Activated naive CD4-positive, alpha-beta T cell treated with anti-CD3 and anti-CD28 coated beads, Interleukin-2, amount 50 U/mL, for 72 hours (primary cell): ENCODE measurements around the gene RS1. TPM values are rescaled to one million over a fixed set of nuclear protein-coding genes. Genes with fewer than 3 reads are reported as not detected.

ENCODE experiments used
- ATAC-seq, 2 donors: fragments of 150-1000 bp; cut with Tn5 transposase; 2 replicates each; pipeline ENCODE4 v1.10.0; 2021; ENCODE audit warnings: mild to moderate bottlenecking in 2 of 2, moderate library complexity in 2 of 2
- DNase-seq, 2 donors: peaks; one replicate each; pipeline ENCODE4 v3.0.0; 2021 to 2022; ENCODE audit warnings: low spot score in 2 of 2
- H3K27ac Mint-ChIP-seq, 2 donors: one replicate each; pipeline ENCODE4 v1.8.0; 2022; ENCODE audit warnings: mild to moderate bottlenecking in 2 of 2, mixed read lengths in 2 of 2
- H3K36me3 Mint-ChIP-seq, 2 donors: one replicate each; pipeline ENCODE4 v1.8.0; 2022; ENCODE audit warnings: mixed read lengths in 2 of 2
- H3K9me3 Mint-ChIP-seq, 2 donors: one replicate each; pipeline ENCODE4 v1.8.0; 2022; ENCODE audit warnings: mixed read lengths in 2 of 2
- total RNA-seq, 2 donors: library from RNA; stranded (reverse); gene quantifications; one replicate each; pipeline ENCODE4 v1.2.3, GENCODE V29; 2022

Gene RS1
- total RNA-seq: not detected

DNA sequence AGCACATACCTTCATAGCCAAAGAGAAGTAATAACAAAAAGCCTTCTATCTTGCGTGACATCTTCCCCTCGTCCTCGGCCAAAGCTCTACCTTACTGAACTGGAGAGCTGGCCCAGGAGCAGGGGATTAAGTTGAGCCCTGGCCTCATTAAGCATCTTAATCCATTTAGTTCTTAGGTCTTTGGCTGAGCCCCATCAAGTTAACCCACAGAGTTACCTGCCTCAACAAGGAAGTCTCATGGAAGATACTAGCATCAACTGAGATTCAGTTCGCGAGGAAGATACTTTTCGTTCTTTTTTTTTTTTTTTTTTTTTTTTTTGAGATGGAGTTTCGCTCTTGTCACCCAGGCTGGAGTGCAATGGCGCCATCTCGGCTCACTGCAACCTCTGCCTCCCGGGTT, at the start of gene RS1:
TSS of gene RS1 (minus strand) at position 101 of the 400 bp plus-strand sequence. CDS start at position 61, 40 bp downstream.
- ATAC-seq (no peak), DNase-seq (no peak)
- no peaks in the 10 kb centered on the region for H3K9me3 Mint-ChIP-seq
- no peaks in the 10 kb centered on the region for H3K36me3 Mint-ChIP-seq
- no peak within 1 kb of the TSS for H3K27ac Mint-ChIP-seq

DNA sequence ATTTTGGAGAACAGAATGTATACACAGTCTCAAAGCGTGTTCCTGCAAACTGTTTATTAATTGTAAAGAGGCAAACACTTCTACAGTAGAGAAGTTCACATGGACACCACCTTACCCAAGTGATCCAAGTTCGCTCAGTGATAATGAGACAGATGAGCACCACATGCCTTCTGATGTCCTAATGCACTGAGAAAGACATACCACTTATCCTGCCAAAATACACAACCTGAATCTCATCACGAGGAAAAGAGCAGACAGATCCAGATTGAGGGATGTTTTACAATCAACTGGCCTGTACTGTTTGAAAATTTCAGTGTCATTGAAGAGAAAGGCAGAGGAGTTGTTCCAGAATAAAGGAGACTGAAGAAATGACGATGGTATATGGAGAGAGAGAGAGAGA, 47.9 kb upstream of the RS1 start:
- Mint-ChIP-seq H3K36me3 (no peaks in the 10 kb centered on the region), H3K9me3 (no peaks in the 10 kb centered on the region), H3K27ac (no peak overlapping the region)
- ATAC-seq: no peak
- no peak for DNase-seq

DNA sequence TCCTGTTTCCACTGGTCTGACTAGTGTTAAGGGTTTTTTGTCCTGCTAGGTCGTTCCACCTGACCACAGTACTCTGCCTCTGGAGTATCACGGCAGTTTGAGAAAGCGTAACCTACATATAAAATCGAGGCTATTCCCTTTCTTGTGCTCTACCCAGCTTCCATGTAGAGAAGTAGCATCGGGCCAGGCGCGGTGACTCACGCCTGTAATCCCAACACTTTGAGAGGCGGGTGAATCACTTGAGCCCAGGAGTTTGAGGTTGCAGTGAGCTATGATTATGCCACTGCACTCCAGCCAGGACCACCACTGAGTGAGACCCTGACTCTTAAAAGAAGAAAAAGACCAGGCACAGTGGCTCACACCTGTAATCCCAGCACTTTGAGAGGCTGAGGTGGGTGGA, 43.0 kb upstream of the RS1 start:
- ATAC-seq: no peak

DNA sequence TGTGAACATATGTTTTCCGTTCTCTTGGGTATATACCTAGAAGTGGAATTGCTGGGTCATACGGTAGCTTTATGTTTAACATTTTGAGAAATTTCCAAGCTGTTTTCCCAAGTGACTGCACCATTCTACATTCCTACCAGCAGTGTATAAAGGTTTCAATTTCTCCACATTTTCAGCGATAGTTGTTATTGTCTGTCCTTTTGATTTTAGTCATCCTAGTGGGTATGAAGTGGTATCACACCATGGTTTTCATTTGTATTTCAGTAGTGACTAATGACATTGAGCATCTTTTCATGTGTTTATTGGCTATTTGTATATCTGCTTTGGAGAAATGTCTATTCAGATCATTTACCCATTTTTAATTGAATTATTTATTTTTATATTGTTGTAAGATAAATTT, 37.9 kb upstream of the RS1 start:
- Mint-ChIP-seq H3K36me3 (no peaks in the 10 kb centered on the region), H3K9me3 (no peaks in the 10 kb centered on the region), H3K27ac (no peak overlapping the region)
- DNase-seq (no peak), ATAC-seq (peak in 1 of 2 donors; percentile 37)

More for the DNA sequence above, 43.0 kb upstream of the RS1 start:
- no peaks in the 10 kb centered on the region for H3K9me3 Mint-ChIP-seq
- no peaks in the 10 kb centered on the region for H3K36me3 Mint-ChIP-seq
- no peak for DNase-seq
- no peak overlapping the region for H3K27ac Mint-ChIP-seq

DNA sequence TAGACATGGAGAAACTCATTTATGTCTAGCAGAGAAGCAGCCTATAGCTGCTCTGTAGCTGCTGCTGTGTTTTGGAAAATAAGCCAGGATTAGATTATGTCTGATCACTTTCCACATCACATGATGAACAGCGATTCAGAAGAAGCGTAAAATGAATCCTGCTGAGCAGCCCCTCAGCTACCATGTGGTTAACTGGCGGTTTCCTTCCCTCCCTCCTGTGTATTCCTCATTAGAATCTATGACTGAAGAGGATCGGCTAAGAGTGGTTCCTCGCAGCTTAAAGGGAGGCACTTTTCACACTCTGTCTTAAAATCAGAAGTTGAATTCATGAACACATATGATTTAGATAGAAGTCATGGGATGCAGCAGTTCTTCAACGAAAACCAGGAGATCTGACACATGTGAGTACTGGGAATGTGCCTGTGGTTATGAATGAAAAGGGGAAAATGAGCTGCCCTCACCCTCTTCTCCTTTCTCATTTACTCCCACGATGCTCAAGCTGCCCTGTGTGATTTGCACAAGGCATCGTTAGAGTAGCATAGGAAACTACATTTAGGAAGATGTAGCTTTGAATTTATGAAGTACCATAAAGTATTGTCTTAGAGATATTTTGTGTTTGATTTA, 35.6 kb upstream of the RS1 start, which contains the start of gene PPEF1:
TSS of gene PPEF1 (plus strand) at position 220 of the 624 bp plus-strand sequence. CDS start at position 356, 136 bp downstream.
- DNase-seq (no peak), ATAC-seq (no peak)
- no peaks in the 10 kb centered on the region for H3K9me3 Mint-ChIP-seq
- H3K36me3 Mint-ChIP-seq: no peaks in the 10 kb centered on the region
- H3K27ac Mint-ChIP-seq: no peak within 1 kb of the TSS

DNA sequence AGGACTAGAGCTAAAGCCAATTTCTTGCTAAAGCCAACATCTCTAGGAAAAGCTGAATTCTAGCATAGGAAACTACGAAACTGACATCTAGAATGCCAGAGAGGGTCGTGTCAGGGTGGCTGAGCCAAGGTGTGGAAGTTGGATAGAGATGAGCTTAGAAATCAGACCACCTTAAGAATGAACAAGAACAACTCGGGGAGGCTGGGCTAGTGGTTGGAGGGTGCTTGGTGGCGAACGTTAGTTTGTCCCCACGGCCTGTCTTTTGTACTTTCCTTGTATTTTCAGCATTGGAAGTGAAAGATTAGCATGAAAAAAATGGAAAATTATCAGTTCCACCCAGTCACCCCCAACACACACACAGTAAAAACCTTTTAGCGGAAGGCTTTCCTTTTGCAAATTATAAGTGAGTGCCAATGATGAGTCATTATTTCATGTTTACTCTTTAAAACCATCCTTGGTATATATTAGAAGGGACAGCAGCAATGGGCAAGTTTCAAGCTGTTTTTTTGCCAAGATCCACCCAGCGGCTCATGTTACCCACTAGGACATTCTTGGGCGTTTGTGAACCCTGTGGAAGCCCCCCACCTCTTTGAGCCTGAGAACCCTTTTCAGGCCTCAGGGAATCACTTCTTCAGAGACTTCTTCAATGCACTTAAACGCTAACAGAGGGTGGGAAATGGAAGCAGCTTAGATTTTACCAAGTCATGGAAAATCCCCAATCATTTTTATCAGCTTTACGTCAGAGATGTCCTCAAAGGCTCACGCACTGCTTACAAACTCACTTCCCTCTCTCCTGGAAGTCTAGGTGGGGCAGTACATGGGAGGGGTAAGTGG, 30.7 kb upstream of the RS1 start:
- ATAC-seq: no peak
- no peak for DNase-seq

DNA sequence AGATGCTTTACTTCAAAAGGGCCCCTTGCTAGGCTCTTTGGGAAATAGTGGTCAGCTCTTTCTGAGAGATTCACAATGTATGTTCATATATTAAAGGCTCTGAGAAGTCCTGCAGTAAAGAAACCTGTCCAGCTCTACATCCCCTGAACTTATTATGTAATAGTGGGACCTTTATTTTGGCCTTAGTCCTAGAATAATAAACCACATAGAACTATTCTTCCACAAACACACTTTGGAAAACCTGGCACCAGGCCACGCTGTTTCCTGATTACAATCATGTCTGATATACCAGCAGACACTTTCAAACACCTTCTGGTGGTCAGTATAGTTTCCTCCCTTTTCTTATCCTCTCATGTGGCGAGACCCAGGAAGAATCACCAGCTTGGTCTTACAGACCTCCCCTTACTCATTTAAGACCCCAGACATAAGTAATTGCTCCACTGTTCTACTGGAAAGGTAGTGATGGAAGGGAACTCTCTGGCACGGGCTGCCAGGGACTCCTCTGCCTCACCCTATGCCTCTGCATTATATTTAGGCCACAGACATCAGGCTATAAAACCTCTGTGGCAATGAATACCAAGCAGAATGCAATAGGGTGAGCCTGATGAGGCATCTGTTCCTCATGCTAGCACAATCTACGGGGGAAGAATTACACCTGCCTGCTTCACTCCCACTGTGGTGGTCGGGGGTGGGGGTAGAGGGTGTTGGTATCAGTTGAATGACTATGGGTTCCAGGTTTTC, 29.9 kb upstream of the RS1 start:
- no peaks in the 10 kb centered on the region for H3K36me3 Mint-ChIP-seq
- H3K27ac Mint-ChIP-seq: no peak overlapping the region
- DNase-seq (no peak), ATAC-seq (no peak)
- H3K9me3 Mint-ChIP-seq: no peaks in the 10 kb centered on the region

More for the DNA sequence above, 30.7 kb upstream of the RS1 start:
- Mint-ChIP-seq H3K9me3 (no peaks in the 10 kb centered on the region), H3K36me3 (no peaks in the 10 kb centered on the region), H3K27ac (no peak overlapping the region)

DNA sequence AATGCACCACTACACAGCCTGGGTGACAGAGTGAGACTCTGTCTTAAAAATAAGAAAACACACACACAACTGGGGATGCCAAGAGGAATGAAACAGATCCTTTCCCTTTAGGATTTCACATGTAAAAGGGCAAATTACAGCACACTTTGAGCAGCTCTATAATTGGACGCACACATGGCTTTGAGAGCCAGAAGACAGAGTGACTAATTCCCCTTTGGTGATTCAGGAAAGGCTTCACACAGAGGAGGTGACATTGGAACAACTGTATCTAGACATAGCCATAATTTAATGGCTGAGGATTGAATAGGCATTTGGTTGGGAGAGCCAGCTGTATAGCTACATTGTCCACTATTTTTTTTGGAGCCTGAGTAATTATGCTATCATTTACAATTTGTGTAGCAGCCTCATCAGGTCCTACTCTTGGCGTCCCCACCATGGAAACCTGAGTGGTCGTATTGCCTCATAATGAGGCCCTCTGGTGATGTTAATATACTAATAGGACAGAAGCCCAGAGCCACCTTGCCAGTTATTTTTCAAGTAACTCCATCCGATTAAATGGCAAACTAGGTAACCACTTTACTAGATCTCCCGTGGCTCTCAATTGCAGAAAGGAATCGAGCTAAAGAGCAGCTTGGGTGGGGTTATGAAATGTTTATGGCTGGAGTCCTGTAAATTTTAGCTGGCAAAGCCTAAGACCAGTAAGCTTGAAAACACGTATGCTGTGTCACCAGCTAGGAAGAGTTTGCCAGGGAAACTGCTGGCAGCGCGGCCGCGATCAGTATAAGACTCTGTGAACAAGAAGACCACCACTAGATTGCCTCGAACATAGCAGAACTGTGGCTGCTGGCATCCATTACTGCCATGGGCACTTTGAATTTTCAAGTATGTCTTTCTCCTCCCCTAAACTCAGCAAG, 27.1 kb upstream of the RS1 start:
- ATAC-seq: no peak
- DNase-seq: no peak
- H3K9me3 Mint-ChIP-seq: no peaks in the 10 kb centered on the region

DNA sequence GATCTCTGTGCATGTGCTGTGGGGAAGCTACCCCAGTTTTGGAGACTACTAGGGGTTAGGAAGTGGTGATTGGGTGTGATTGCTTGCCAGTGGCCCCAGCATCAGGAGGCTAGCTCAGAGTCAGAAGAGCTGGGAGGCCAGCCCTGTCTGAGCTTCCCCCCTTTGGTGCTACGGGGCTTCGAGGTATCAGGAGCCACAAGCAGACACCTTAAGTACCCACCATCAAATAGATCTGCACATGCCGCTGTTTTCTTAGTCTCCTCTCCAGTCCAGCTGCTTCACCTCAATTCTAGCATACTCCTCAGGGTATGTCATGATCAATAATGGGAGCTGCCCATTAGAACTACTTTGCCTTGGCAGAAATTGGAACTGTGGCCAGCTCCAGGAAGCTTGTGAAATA, 24.7 kb upstream of the RS1 start:
- no peak for ATAC-seq
- no peaks in the 10 kb centered on the region for H3K9me3 Mint-ChIP-seq
- no peaks in the 10 kb centered on the region for H3K36me3 Mint-ChIP-seq
- H3K27ac Mint-ChIP-seq: no peak overlapping the region
- DNase-seq: no peak

More for the DNA sequence above, 27.1 kb upstream of the RS1 start:
- H3K27ac Mint-ChIP-seq: no peak overlapping the region
- H3K36me3 Mint-ChIP-seq: no peaks in the 10 kb centered on the region

DNA sequence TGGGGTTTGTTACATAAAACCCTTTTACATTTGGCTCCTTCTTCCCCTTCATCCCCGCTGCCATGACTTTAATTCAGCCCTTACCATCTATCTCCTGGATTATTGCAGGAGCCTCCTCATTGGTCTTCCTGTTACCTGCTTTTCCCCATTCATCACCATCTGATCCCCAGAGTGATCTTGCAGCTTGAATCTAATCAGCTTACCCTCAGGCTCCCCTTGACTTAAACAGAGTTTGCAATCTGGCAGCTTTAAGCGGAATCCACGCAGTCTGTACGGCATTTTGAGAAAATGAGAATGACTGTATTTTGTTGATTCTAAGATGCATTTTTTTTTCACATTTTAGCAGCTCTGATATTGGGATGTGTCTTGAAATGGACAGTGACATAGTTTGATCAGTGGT, 20.6 kb upstream of the RS1 start:
- DNase-seq: no peak

DNA sequence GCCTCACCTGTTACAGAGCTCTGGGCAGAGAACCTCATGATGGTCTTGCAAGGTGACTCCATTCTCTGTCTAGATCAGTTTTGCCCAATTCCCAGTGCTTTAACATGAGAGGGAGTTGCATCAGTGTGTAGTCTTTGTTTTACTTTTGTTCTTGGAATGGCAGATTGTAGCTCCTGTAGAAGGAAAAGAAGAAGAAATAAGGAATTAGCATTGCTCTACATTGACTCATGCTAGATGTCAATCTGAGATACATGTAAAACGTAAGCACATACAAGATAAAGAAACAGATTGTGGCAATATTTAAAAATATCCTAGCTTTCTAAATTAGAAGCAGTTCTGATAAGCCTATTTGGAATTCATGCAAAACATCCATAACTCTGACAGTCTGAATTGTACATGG, 19.5 kb upstream of the RS1 start:
- Mint-ChIP-seq H3K36me3 (no peaks in the 10 kb centered on the region), H3K27ac (no peak overlapping the region), H3K9me3 (no peaks in the 10 kb centered on the region)
- ATAC-seq (no peak), DNase-seq (no peak)

More for the DNA sequence above, 20.6 kb upstream of the RS1 start:
- no peak for ATAC-seq
- Mint-ChIP-seq H3K9me3 (no peaks in the 10 kb centered on the region), H3K36me3 (no peaks in the 10 kb centered on the region), H3K27ac (no peak overlapping the region)

DNA sequence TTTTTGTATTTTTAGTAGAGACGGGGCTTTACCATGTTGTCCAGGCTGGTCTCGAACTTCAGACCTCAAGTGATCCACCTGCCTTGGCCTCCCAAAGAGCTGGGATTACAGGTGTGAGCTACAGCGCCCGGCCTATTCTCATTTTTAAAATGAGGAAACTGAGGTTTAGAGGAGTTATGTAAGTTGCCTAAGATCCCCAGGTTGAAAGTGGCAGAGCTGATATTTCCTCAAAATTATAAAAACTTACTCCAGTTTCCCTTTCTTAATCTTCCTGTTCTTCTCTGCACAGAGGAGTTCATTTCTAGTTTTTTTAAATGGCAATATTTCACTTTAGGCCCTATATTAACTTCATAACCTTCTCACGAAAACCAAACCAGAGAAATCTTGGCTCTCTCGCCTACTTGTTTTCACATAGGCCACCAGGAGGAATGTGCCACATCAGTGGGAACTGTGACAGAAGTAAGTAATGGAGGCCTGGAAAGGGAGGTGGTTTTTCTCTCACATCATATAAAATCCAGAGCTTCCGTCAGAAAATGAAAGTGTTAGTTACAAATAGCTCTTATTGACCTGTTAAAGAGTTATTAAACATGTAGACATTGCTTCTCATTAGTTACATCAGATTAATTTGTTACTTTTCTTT, 16.1 kb upstream of the RS1 start:
- Mint-ChIP-seq H3K36me3 (no peaks in the 10 kb centered on the region), H3K9me3 (no peaks in the 10 kb centered on the region), H3K27ac (no peak overlapping the region)
- ATAC-seq: no peak
- DNase-seq: no peak

DNA sequence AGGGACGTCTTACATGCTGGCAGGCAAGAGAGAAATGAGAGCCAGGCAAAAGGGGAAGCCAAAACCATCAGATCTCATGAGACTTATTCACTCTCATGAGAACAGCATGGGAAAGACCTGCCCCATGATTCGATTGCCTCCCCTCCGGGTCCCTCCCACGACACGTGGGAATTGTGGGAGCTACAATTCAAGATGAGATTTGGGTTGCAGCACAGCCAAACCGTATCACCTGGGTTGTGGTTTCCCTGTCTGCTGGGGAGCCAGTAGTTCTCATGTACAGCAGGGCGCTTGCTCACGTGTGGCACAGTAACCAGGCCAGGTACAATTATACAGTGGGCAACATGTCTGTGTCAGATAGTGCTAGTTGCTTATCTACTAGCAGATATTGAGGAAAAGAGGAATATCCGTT, 11.1 kb upstream of the RS1 start:
- H3K27ac Mint-ChIP-seq: no peak overlapping the region
- no peaks in the 10 kb centered on the region for H3K36me3 Mint-ChIP-seq
- H3K9me3 Mint-ChIP-seq: no peaks in the 10 kb centered on the region

DNA sequence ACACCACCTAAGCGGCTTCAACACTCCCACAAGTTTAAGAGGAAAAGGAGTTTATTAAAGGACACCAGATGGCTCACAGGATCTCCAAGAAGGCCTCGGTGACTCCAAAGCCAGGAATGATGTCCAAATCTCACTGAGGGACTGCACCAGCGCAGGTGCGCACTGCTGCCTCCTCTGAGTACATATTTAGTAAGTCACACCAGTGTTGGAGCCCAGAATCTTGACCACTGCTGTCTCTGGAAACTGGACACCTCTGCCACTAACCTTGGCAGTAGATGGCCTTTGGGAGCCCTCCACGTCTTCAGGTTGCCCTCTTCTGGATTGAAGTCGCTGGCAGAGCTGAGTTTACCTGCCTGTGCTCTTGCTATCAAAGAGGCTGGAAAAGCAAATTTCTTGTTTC, 10.1 kb upstream of the RS1 start:
- H3K9me3 Mint-ChIP-seq: no peaks in the 10 kb centered on the region
- ATAC-seq (no peak), DNase-seq (no peak)
- no peaks in the 10 kb centered on the region for H3K36me3 Mint-ChIP-seq
- no peak overlapping the region for H3K27ac Mint-ChIP-seq

More for the DNA sequence above, 11.1 kb upstream of the RS1 start:
- no peak for ATAC-seq
- DNase-seq: no peak

DNA sequence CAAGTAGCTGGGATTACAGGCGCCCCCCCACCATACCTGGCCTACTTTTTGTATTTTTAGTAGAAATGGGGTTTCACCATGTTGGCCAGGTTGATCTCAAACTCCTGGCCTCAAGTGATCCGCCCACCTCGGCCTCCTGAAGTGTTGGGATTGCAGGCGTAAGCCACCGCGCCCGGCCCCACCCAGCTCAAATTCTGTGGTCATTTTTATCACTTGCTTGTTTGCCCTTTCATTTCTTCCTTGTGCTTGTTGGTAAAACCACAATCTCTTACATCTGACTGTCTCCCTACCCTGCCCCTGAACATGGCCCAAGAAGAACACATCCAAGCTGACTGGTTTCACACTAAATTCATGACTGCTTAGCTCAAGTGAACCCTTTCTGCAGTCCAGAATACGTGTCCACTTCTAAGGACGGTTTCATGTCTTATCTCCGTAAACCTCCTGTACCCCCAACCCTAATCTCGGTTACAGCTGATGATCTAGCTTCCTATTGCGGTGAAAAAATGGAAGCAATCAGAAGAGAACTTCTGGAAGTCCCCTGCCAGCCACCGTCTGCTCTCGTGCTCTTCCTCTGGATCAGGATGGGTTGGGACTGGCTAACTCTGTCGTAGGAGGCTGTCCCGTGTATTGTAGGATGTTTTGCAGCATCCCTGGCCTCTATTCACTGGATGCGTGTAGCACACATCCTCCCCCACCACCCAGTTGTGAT, 5.4 kb upstream of the RS1 start:
- Mint-ChIP-seq H3K36me3 (no peaks in the 10 kb centered on the region), H3K27ac (peak overlapping the region in 1 of 2 donors; percentile 58), H3K9me3 (no peaks in the 10 kb centered on the region)
- ATAC-seq (no peak), DNase-seq (no peak)
